Adipocyte (in vitro differentiated cells): ENCODE results near the gene OR10J5.

ENCODE experiments used
- DNase-seq: peaks from one replicate; pipeline ENCODE4 v3.0.0-alpha.2; 2015; ENCODE audit warnings: low read depth
- H3K27me3 ChIP-seq: replicated peaks from 2 replicates; pipeline ENCODE4 v1.7.0; 2013; ENCODE audit warnings: mild to moderate bottlenecking, low read length, moderate library complexity; ENCODE audit not compliant: control insufficient read depth, insufficient read depth
- H3K36me3 ChIP-seq: 2 replicates; pipeline ENCODE4 v1.7.0; 2013; ENCODE audit warnings: low read length, mild to moderate bottlenecking, moderate library complexity; ENCODE audit not compliant: control insufficient read depth, insufficient read depth, severe bottlenecking
- H3K4me1 ChIP-seq: 2 replicates; pipeline ENCODE4 v1.7.0; 2013; ENCODE audit warnings: mild to moderate bottlenecking, low read length, moderate library complexity; ENCODE audit not compliant: control insufficient read depth, insufficient read depth
- H3K4me3 ChIP-seq: 2 replicates; pipeline ENCODE4 v1.7.0; 2013; ENCODE audit warnings: mild to moderate bottlenecking, low read length, moderate library complexity
- H3K9ac ChIP-seq: 2 replicates; pipeline ENCODE4 v1.7.0; 2013; ENCODE audit warnings: mild to moderate bottlenecking, low read length, moderate library complexity
- H3K9me3 ChIP-seq: 2 replicates; pipeline ENCODE4 v1.7.0; 2013; ENCODE audit warnings: mild to moderate bottlenecking, low read length, moderate library complexity; ENCODE audit not compliant: control insufficient read depth

Gene OR10J5, protein sequence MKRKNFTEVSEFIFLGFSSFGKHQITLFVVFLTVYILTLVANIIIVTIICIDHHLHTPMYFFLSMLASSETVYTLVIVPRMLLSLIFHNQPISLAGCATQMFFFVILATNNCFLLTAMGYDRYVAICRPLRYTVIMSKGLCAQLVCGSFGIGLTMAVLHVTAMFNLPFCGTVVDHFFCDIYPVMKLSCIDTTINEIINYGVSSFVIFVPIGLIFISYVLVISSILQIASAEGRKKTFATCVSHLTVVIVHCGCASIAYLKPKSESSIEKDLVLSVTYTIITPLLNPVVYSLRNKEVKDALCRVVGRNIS

DNA sequence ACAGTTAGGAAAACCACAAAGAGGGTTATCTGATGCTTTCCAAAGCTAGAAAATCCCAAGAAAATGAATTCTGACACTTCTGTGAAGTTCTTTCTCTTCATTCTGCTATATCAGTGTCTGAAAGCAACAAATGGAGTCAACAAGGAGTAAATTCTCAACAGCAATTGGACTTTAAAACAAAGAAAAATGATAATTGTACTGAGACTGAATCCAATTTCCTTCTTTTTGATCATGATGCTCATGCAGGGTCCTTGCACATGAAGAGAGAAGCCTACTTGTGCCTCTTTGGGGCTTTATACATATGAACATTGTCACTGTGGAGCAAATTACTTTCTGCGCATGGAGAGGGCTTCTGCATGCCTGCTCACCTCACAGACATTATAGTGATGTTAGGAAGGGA is at the start of gene OR10J5:
Gene OR10J5, minus strand, starts transcription at position 101 of the 400 bp plus-strand sequence. Its CDS starts 0 bp downstream, at position 101.
- Histone ChIP-seq H3K9ac (no peak within 1 kb of the TSS), H3K36me3 (no peaks in the 10 kb centered on the region), H3K9me3 (peaks cover 4% of the 10 kb centered on the region), H3K27me3 (no peaks in the 10 kb centered on the region), H3K4me3 (no peak within 1 kb of the TSS), H3K4me1 (no peaks in the 10 kb centered on the region)
- DNase-seq: no peak

DNA sequence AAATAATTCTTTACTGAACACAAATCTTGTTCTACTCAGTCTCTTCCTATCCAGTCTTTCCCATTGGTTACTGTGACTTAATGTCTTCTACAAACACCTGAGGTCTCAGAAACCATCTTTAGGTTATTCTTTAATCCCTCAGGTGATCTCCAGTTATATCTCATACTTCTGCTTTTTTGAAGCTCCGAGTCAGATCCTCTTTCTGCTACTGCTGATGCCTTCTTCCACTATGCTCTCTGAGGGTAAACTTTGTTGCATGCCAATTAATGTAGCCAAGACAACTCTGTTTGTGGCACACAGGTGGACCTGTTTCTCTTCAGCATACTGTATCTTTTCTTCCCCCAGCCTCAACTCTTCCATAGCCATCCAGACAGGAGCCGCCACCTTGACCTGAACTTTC is 48.7 kb upstream of the OR10J5 start:
- Histone ChIP-seq H3K27me3 (no peaks in the 10 kb centered on the region), H3K9ac (no peak overlapping the region)

DNA sequence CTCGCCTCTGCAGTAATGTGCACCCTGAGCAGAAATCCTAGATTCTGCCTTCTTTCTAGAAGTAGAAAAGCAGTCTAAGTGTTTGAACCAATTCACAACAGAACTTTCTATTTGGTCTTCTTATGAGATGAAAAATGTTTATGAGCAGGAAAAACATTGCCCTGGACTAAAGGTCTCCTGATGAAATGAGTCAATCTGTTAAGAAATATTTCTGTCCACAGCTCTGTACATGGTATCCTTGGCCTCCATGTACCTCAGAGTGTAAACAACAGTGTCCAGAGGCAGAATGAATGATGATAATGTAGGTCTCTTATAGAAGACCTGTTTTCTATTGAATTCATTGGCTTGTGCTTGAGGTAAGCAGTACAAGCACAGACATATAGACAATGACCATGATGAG is 45.6 kb upstream of the OR10J5 start:
- no peaks in the 10 kb centered on the region for H3K27me3 ChIP-seq
- H3K4me3 ChIP-seq: no peak overlapping the region
- H3K36me3 ChIP-seq: no peaks in the 10 kb centered on the region
- peak; percentile 30 for DNase-seq
- no peak overlapping the region for H3K9ac ChIP-seq
- no peaks in the 10 kb centered on the region for H3K4me1 ChIP-seq
- no peaks in the 10 kb centered on the region for H3K9me3 ChIP-seq

More for the DNA sequence above, 48.7 kb upstream of the OR10J5 start:
- no peaks in the 10 kb centered on the region for H3K36me3 ChIP-seq
- no peaks in the 10 kb centered on the region for H3K4me1 ChIP-seq
- no peak for DNase-seq
- no peaks in the 10 kb centered on the region for H3K9me3 ChIP-seq
- no peak overlapping the region for H3K4me3 ChIP-seq

DNA sequence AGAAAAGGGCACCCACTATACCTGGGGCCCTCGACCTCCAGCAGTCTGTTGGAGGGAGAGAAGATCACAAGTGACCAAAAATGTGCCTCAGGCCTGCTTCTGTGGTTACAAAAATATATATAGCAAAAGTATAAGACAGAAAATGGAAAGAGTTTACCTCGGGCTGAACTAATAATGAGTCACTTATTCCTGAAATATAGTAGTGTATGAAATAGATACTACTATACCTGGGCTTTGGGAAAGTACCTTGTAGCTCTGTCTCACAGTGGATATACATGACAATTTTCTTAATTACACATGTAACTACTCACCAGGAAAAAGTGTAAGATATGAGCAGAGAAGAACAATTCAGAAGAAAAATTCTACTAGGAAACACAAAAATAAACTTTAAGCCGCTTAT is 44.5 kb upstream of the OR10J5 start:
- no peaks in the 10 kb centered on the region for H3K9me3 ChIP-seq
- no peak for DNase-seq
- H3K36me3 ChIP-seq: no peaks in the 10 kb centered on the region
- no peak overlapping the region for H3K4me3 ChIP-seq
- no peaks in the 10 kb centered on the region for H3K4me1 ChIP-seq
- H3K27me3 ChIP-seq: no peaks in the 10 kb centered on the region
- H3K9ac ChIP-seq: no peak overlapping the region

DNA sequence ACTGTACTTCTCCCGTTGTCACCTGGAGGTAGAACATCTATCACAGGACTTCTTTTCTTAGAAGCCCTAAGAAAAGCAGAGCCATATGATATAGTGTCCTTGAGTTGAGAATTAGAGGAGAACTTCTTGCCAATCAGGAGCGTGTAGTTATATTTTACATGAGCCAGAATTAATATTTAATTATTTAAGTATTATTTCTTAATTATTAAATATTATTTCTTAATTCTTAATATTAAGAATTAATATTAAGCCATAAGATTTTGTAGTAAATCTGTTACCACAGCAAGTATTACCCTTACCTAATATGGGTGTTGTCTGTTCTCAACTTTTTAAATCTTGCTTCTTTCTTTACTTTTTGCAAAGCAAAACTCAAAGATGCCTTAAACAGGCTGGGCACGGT is 41.6 kb upstream of the OR10J5 start:
- no peak for DNase-seq
- no peaks in the 10 kb centered on the region for H3K36me3 ChIP-seq
- no peak overlapping the region for H3K9ac ChIP-seq
- no peaks in the 10 kb centered on the region for H3K27me3 ChIP-seq
- H3K9me3 ChIP-seq: no peaks in the 10 kb centered on the region
- no peak overlapping the region for H3K4me3 ChIP-seq
- no peaks in the 10 kb centered on the region for H3K4me1 ChIP-seq

DNA sequence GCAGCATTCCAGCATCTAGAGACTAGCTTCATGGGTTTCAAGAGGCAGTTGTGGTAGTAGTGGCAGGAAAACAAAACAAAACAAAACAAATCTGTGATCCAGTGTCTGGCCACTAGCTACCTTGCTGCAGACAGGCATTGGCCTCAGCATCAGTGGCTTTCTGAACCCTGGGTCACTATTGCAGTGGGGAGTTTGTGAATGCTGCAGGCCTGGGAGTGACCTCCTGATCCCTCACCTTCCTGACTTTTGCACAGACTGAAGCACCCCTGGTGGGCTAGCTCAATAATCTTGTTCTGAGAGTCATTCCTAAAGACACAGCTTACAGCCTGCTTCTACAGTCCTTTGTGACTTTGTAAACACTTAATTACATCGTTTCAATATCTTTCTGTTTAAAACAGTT is 26.9 kb upstream of the OR10J5 start:
- H3K4me3 ChIP-seq: no peak overlapping the region
- DNase-seq: no peak

DNA sequence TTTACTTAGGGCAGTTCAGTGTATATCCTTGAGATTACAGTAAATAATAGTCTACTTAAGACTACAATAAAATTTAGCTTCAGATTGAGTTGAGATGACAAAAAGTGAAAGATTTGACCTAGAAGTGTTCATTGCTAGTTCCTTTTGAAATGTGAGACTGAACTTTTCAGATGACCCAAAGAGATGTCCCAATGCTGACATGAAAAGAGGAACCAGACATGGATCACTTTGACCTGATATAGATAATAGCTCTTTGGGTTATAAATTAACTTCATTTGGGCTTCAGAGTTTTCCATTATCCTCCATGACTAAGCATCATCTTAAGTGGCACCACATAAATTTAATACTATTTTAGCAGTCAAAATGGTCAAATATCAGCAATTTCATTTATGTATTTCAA is 25.7 kb upstream of the OR10J5 start:
- H3K4me3 ChIP-seq: no peak overlapping the region
- H3K9me3 ChIP-seq: peaks cover 9% of the 10 kb centered on the region
- no peak overlapping the region for H3K9ac ChIP-seq
- no peaks in the 10 kb centered on the region for H3K27me3 ChIP-seq
- H3K36me3 ChIP-seq: no peaks in the 10 kb centered on the region
- no peak for DNase-seq
- H3K4me1 ChIP-seq: no peaks in the 10 kb centered on the region

More for the DNA sequence above, 26.9 kb upstream of the OR10J5 start:
- H3K27me3 ChIP-seq: no peaks in the 10 kb centered on the region
- peaks cover 9% of the 10 kb centered on the region for H3K9me3 ChIP-seq
- H3K4me1 ChIP-seq: no peaks in the 10 kb centered on the region
- no peak overlapping the region for H3K9ac ChIP-seq
- no peaks in the 10 kb centered on the region for H3K36me3 ChIP-seq

DNA sequence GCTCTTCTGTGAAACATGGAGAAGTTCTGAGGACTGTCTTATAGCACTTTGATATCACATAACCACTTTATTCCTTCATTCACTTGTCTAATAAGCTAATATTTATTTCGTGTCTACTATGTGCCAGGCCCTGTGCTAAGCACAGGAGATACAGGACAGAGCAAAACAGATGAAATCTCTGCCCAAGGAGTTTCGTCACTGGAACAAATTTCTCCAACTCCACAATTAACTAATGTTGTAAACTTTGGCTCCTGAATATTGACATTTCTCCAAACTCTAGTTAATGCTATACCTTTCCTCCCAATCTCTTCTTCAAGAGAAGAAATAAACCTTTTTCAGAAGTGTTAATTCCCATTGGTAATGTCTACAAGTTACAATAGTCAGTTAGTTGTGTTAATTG is 24.8 kb upstream of the OR10J5 start:
- Histone ChIP-seq H3K27me3 (no peaks in the 10 kb centered on the region), H3K4me1 (no peaks in the 10 kb centered on the region), H3K9me3 (peaks cover 8% of the 10 kb centered on the region), H3K9ac (no peak overlapping the region), H3K4me3 (no peak overlapping the region), H3K36me3 (no peaks in the 10 kb centered on the region)
- no peak for DNase-seq

DNA sequence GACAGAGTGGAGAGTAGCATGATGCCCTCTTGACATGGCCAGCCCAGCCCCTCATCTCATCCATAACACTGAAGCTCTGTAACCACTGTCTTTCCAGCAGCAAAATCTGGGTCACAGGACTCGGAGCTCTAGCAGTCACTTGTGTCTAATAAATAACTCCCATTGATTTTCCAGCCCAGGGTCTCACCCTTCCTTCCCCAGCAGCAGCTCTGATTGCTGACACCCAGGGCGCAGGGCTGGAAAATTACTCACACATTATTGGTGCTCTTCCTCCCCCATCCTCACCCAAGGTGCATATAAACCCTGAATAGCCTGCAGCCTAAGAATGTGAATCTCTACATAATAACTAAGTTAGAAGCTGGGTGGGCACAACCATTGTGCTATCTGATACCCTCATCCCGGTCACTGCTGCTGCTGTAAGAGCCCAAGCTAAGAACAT is 21.1 kb upstream of the OR10J5 start:
- Histone ChIP-seq H3K36me3 (no peaks in the 10 kb centered on the region), H3K9me3 (peaks cover 3% of the 10 kb centered on the region), H3K4me1 (no peaks in the 10 kb centered on the region), H3K9ac (no peak overlapping the region), H3K4me3 (no peak overlapping the region), H3K27me3 (no peaks in the 10 kb centered on the region)
- no peak for DNase-seq

DNA sequence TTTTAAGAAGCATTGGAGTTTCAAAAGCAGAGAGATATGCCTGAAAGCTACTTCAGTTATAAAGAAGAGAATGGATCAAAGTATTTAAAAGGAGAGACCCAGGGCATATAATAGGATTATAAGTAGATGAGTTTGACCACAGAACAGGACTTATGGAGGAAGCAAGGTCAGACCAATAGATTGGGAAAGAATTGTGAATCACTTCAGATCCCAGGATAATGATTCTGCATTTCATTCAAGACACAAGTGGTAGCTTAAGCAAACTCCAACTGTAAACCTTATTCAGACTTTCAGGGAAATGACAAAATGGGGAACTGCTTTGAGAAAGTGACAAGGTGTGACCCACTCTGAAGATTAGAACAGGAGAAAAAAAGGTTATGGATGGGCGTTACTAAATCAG is 18.9 kb upstream of the OR10J5 start:
- Histone ChIP-seq H3K9me3 (peaks cover under 1% of the 10 kb centered on the region), H3K9ac (no peak overlapping the region), H3K4me3 (no peak overlapping the region), H3K27me3 (no peaks in the 10 kb centered on the region), H3K36me3 (no peaks in the 10 kb centered on the region), H3K4me1 (no peaks in the 10 kb centered on the region)
- peak; percentile 2 for DNase-seq

DNA sequence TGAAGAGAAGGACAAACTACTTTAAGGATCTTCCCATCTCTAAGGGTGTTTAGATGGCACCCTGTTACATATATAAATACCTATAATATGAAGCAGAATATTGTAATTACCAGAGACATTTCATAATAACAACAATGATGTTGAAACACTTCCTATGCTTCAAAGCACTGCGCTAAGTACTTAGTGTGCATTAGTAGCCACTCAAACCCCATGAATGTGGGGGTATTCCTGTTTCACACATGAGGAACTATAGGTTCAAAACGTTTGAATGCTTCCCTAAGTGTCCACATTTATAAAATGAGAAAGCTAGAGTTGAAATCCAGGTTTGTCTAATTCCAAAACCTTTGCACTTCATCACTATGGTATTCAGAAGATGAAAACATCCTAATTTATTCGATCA is 18.5 kb upstream of the OR10J5 start:
- H3K36me3 ChIP-seq: no peaks in the 10 kb centered on the region
- H3K9ac ChIP-seq: no peak overlapping the region
- H3K27me3 ChIP-seq: no peaks in the 10 kb centered on the region
- no peaks in the 10 kb centered on the region for H3K4me1 ChIP-seq
- H3K4me3 ChIP-seq: no peak overlapping the region
- H3K9me3 ChIP-seq: no peaks in the 10 kb centered on the region
- no peak for DNase-seq

DNA sequence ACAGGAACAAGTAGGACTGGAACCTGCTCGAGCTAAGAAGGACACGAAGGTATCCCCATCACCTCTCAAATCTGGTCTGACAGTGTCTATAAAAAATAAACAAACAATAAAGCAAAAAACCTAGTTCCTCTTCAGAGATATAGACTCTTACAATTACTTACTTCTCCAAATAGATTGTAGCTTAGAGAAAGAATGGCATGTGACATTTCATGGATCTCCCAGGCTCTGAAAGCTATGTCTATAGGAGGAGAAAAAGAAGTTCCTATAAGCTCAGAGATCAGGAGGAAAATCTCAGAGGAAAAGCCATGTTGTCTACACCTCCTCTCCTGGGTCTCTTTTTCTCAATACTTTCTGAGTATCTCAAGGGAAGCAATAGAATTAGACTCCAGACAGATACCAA is 12.3 kb upstream of the OR10J5 start:
- no peaks in the 10 kb centered on the region for H3K27me3 ChIP-seq
- no peak for DNase-seq
- no peaks in the 10 kb centered on the region for H3K9me3 ChIP-seq
- H3K36me3 ChIP-seq: no peaks in the 10 kb centered on the region
- no peak overlapping the region for H3K4me3 ChIP-seq
- no peaks in the 10 kb centered on the region for H3K4me1 ChIP-seq
- H3K9ac ChIP-seq: no peak overlapping the region
